Gastrocnemius medialis (tissue), 4 donors: ENCODE results near the gene PAFAH2.

ENCODE experiments used
- CTCF ChIP-seq, 5 experiments: fragments of 450-650 bp in 3 of 5; fragments of 200-600 bp in 2 of 5; sonication (generic) in 2 of 5; IDR thresholded peaks in 4 of 5; conservative IDR thresholded peaks in 1 of 5; 1 replicate in 4 of 5; 2 replicates in 1 of 5; pipeline ENCODE4 v1.5.1; 2016 to 2019; ENCODE audit warnings: antibody characterized with exemption in 5 of 5, mild to moderate bottlenecking in 3 of 5, moderate library complexity in 3 of 5
- POLR2A ChIP-seq, 2 donors: fragments of 450-650 bp; IDR thresholded peaks; one replicate each; pipeline ENCODE4 v1.6.1; 2017; ENCODE audit warnings: antibody characterized with exemption in 2 of 2, mild to moderate bottlenecking in 2 of 2, moderate library complexity in 2 of 2

DNA sequence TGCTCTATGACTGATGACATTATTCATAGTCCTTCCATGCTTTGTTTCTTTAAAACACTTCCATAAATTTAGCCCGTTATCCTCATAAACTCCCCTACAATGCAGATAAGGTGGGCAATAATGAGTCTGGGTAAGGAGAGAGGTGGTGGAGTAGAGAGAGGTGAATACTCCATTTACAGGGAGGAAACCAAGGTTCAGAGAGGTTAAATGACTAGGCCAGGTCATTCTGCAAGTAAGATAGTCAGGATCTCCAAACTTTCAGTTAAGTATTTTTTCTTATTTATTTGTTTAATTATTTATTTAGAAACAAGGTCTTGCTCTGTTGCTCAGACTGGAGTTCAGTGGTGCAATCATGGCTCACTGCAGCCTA, 26.1 kb downstream of the PAFAH2 start:
- TF ChIP-seq POLR2A (IDR thresholded peaks at IDR 0.05) = no peak
- no peak for TF ChIP-seq CTCF (IDR thresholded peaks at IDR 0.05 in 4 of 5, conservative IDR thresholded peaks at IDR 0.05 in 1 of 5)
